Right lobe of liver (tissue), 6 donors: ENCODE results near the gene WBP1. TPM values are rescaled to one million over a fixed set of nuclear protein-coding genes. Genes with fewer than 3 reads are reported as not detected.

Experiments used
- ATAC-seq, 4 donors: fragments of 200-7000 bp; cut with Tn5 transposase; one replicate each; pipeline ENCODE4 v1.9.1; 2020; ENCODE audit warnings: mild to moderate bottlenecking in 4 of 4, moderate library complexity in 4 of 4
- DNase-seq, 3 donors: peaks; one replicate each; pipeline ENCODE4 v3.0.0-alpha.2; 2020
- H3K27ac ChIP-seq, 3 donors: fragments of 200-600 bp; one replicate each; pipeline ENCODE4 v1.8.0; 2022
- H3K27me3 ChIP-seq, 2 donors: fragments of 200-600 bp; one replicate each; pipeline ENCODE4 v1.8.0; 2022
- H3K36me3 ChIP-seq, 4 donors: fragments of 200-600 bp; sonication (generic) in 1 of 4; one replicate each; pipeline versions ENCODE4 v1.5.1 to v1.8.0; 2017 to 2022; ENCODE audit warnings: control low read depth in 1 of 4
- H3K4me1 ChIP-seq, 4 donors: fragments of 200-600 bp; sonication (generic) in 1 of 4; one replicate each; pipeline versions ENCODE4 v1.5.1 to v1.8.0; 2017 to 2022; ENCODE audit warnings: control low read depth in 1 of 4
- H3K4me3 ChIP-seq, 3 donors: fragments of 200-600 bp; one replicate each; pipeline ENCODE4 v1.8.0; 2022
- H3K9me3 ChIP-seq, 4 donors: fragments of 200-600 bp; sonication (generic) in 1 of 4; one replicate each; pipeline versions ENCODE4 v1.5.1 to v1.8.0; 2017 to 2022; ENCODE audit warnings: control low read depth in 1 of 4
- CTCF ChIP-seq, 4 donors: fragments of 200-600 bp in 3 of 4; fragments of 450-650 bp in 1 of 4; IDR thresholded peaks; one replicate each; pipeline versions ENCODE4 v1.5.1 to v1.8.0; 2016 to 2022; ENCODE audit warnings: antibody characterized with exemption in 4 of 4, mild to moderate bottlenecking in 2 of 4
- POLR2A ChIP-seq: fragments of 450-650 bp; IDR thresholded peaks from one replicate; pipeline ENCODE4 v1.6.1; 2017; ENCODE audit warnings: antibody characterized with exemption, mild to moderate bottlenecking
- WGBS: methylation state at CpG from one replicate; pipeline ENCODE4 v1.1.6; 2018; ENCODE audit warnings: low coverage, low lambda C conversion rate; ENCODE audit not compliant: insufficient coverage; ENCODE audit errors: missing lambda C conversion rate; 5-methylcytosine and 5-hydroxymethylcytosine counted together
- intact Hi-C, 2 donors: fragments of 100-400 bp; cut with DNase I; formaldehyde crosslinking; loops; one replicate each; pipeline versions ENCODE4 v1.11.2 to v1.14.1; 2022
- total RNA-seq, 6 experiments: library from RNA; depleted of rRNA in 2 of 6; stranded (reverse); fragments of >200 nt in 2 of 6; fragmentation: NEBNext Ultra II Directional in 3 of 6; extraction: Animal tissue kit (Norgen Biotek cat#: 25700) in 3 of 6; gene quantifications; one replicate each; pipeline versions ENCODE4 v1.1.0 to v1.2.4, GENCODE V29; 2016 to 2023
- donor health status: DM: no; HTN: yes; CAD: no.
- donor health status: DM: no; HTN: no; CAD: no.
- donor health status: DM: no; HTN: no; CAD: no.
- donor health status: DM: no; HTN: yes; CAD: no.
- donor health status: DM: no; HTN: yes; CAD: no.

Gene WBP1
- total RNA-seq, 6 experiments from 2014 or later: 29.6 to 37.6 (median 32.2) TPM

- TF ChIP-seq CTCF (IDR thresholded peaks at IDR 0.05) (no peak), POLR2A (no peak)
- no peak overlapping the region for H3K27ac ChIP-seq
- intact Hi-C loops: loop anchor here in 1 of 2 donors (10.0 kb wide), 1 partner anchor 171 kb away; no protein-coding TSS in a partner anchor
Measured at GRCh38 chr2:74415762-74416395, 42.4 kb upstream of the WBP1 start.

DNA sequence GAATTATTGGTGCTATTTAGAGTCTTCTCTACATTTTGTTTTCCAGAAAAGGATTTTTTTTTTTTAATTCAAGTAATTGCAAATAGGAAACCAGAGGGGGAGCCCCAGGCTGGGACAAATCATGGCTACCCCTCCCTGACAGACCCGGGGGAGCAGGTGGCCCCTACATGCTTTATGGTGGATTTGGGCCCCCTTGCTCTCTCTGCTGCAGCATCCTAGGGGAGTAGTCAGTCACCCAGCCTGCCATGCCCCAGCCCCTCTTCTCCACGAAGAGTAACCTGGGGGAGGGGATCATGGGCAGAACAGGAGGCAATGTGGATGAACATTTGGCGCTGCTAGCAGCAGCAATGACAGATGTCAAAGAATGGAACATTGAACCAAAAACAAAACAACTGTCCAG is 41.5 kb upstream of the WBP1 start:
- Histone ChIP-seq H3K4me3 (no peak overlapping the region), H3K27ac (no peak overlapping the region), H3K4me1 (peaks cover 0 to 19% (median 0%) of the 10 kb centered on the region in 4 donors), H3K9me3 (no peaks in the 10 kb centered on the region), H3K27me3 (peaks cover 0 to 4% of the 10 kb centered on the region in 2 donors), H3K36me3 (no peaks in the 10 kb centered on the region)
- ATAC-seq (no peak), DNase-seq (no peak)
- intact Hi-C loops: loop anchor here in 1 of 2 donors (10.0 kb wide), 1 partner anchor 172 kb away; no protein-coding TSS in a partner anchor
- TF ChIP-seq POLR2A: no peak
- peak in 1 of 4 donors; percentile 13 for TF ChIP-seq CTCF (IDR thresholded peaks at IDR 0.05)
- 45% methylated on average over 2 of the region's 3 CpGs for WGBS

More at GRCh38 chr2:74415762-74416395, 42.4 kb upstream of the WBP1 start:
- Histone ChIP-seq H3K9me3 (no peaks in the 10 kb centered on the region), H3K36me3 (no peaks in the 10 kb centered on the region), H3K4me1 (peaks cover 0 to 11% (median 0%) of the 10 kb centered on the region in 4 donors), H3K4me3 (peak overlapping the region; percentile 24 to 46 (median 42)), H3K27me3 (peaks cover 0 to 4% of the 10 kb centered on the region in 2 donors)
- DNase-seq (no peak), ATAC-seq (peak in 3 of 4 donors; percentile 5 to 17 (median 6))
- 27% methylated on average over 17 of the region's 35 CpGs for WGBS

GRCh38 chr2:74417197-74417596 is 41.0 kb upstream of the WBP1 start:
- intact Hi-C loops: loop anchor here in 1 of 2 donors (10.0 kb wide), 1 partner anchor 172 kb away; no protein-coding TSS in a partner anchor
- DNase-seq: no peak
- Histone ChIP-seq H3K4me1 (peaks cover 0 to 22% (median 0%) of the 10 kb centered on the region in 4 donors), H3K9me3 (no peaks in the 10 kb centered on the region), H3K27me3 (peaks cover 0 to 4% of the 10 kb centered on the region in 2 donors), H3K4me3 (no peak overlapping the region), H3K27ac (no peak overlapping the region), H3K36me3 (no peaks in the 10 kb centered on the region)
- no peak for ATAC-seq
- no peak for TF ChIP-seq POLR2A
- TF ChIP-seq CTCF (IDR thresholded peaks at IDR 0.05): no peak
- 75% methylated on average over 2 of the region's 3 CpGs for WGBS

- WGBS: 48% methylated on average over 4 of the region's 6 CpGs
Measured at GRCh38 chr2:74417763-74418162, 40.5 kb upstream of the WBP1 start.

More at GRCh38 chr2:74417763-74418162, 40.5 kb upstream of the WBP1 start:
- H3K9me3 ChIP-seq: no peaks in the 10 kb centered on the region
- intact Hi-C loops: loop anchor here in 1 of 2 donors (10.0 kb wide), 1 partner anchor 173 kb away; no protein-coding TSS in a partner anchor
- no peaks in the 10 kb centered on the region for H3K36me3 ChIP-seq
- peaks cover 0 to 22% (median 0%) of the 10 kb centered on the region in 4 donors for H3K4me1 ChIP-seq
- no peak overlapping the region for H3K27ac ChIP-seq
- H3K27me3 ChIP-seq: peaks cover 0 to 4% of the 10 kb centered on the region in 2 donors
- H3K4me3 ChIP-seq: no peak overlapping the region
- no peak for ATAC-seq
- no peak for TF ChIP-seq POLR2A
- no peak for TF ChIP-seq CTCF (IDR thresholded peaks at IDR 0.05)
- DNase-seq: no peak
